Subcutaneous abdominal adipose tissue (tissue), 5 donors: ENCODE measurements around the gene HYAL3.
A peak's percentile ranks its signal among the peaks of the same experiment; 100 is the strongest.

Source experiments
- H3K27ac ChIP-seq: one replicate; pipeline ENCODE4 v1.7.0; 2013; ENCODE audit warnings: low read depth, mild to moderate bottlenecking, inconsistent platforms, low read length, moderate library complexity
- H3K27me3 ChIP-seq, 5 donors: one replicate each; pipeline ENCODE4 v1.7.0; 2013; ENCODE audit warnings: low read length in 5 of 5, inconsistent platforms in 1 of 5; ENCODE audit not compliant: control insufficient read depth in 5 of 5, insufficient read depth in 4 of 5
- H3K36me3 ChIP-seq, 5 donors: one replicate each; pipeline ENCODE4 v1.7.0; 2013; ENCODE audit warnings: low read length in 5 of 5; ENCODE audit not compliant: control insufficient read depth in 5 of 5, insufficient read depth in 5 of 5
- H3K4me1 ChIP-seq, 5 donors: one replicate each; pipeline ENCODE4 v1.7.0; 2013; ENCODE audit warnings: low read length in 5 of 5, mild to moderate bottlenecking in 3 of 5, moderate library complexity in 1 of 5; ENCODE audit not compliant: control insufficient read depth in 5 of 5, insufficient read depth in 5 of 5
- H3K4me3 ChIP-seq, 5 donors: one replicate each; pipeline ENCODE4 v1.7.0; 2013; ENCODE audit warnings: low read length in 5 of 5, low read depth in 1 of 5
- H3K9ac ChIP-seq, 5 donors: one replicate each; pipeline ENCODE4 v1.7.0; 2013; ENCODE audit warnings: low read length in 5 of 5, mild to moderate bottlenecking in 4 of 5, moderate library complexity in 3 of 5
- H3K9me3 ChIP-seq, 5 donors: one replicate each; pipeline ENCODE4 v1.7.0; 2013; ENCODE audit warnings: low read length in 5 of 5; ENCODE audit not compliant: control insufficient read depth in 5 of 5
- donor health status: healthy.
- donor health status: healthy.
- donor health status: healthy.
- donor health status: healthy.
- donor health status: healthy.

HYAL3 gene

GRCh38 chr3:50327943-50328691 lies 28.9 kb upstream of the HYAL3 start, which contains the start of gene TUSC2:
TUSC2 (minus strand) TSS chr3:50328223; CDS start chr3:50328099, 124 bp downstream.
- peaks cover 10 to 50% (median 42%) of the 10 kb centered on the region in 5 donors for H3K4me1 ChIP-seq

GRCh38 chr3:50327129-50327528 lies 27.9 kb upstream of the HYAL3 start:
- Histone ChIP-seq H3K27ac (peak overlapping the region; percentile 77), H3K36me3 (peaks cover 4 to 44% (median 41%) of the 10 kb centered on the region in 5 donors), H3K4me1 (peaks cover 8 to 56% (median 49%) of the 10 kb centered on the region in 5 donors), H3K9ac (peak overlapping the region; percentile 84 to 96 (median 92)), H3K4me3 (peak overlapping the region; percentile 81 to 89 (median 88)), H3K9me3 (no peaks in the 10 kb centered on the region), H3K27me3 (no peaks in the 10 kb centered on the region)

More at GRCh38 chr3:50327943-50328691, 28.9 kb upstream of the HYAL3 start, which contains the start of gene TUSC2:
- peak within 1 kb of the TSS; percentile 84 to 96 (median 92) for H3K9ac ChIP-seq
- H3K36me3 ChIP-seq, result peaks cover 4 to 47% (median 43%) of the 10 kb centered on the region in 5 donors
- peak within 1 kb of the TSS; percentile 77 for H3K27ac ChIP-seq
- no peaks in the 10 kb centered on the region for H3K9me3 ChIP-seq
- no peaks in the 10 kb centered on the region for H3K27me3 ChIP-seq
- peak within 1 kb of the TSS; percentile 81 to 89 (median 88) for H3K4me3 ChIP-seq

- Histone ChIP-seq H3K9me3 (no peaks in the 10 kb centered on the region), H3K36me3 (peaks cover 4 to 34% (median 32%) of the 10 kb centered on the region in 5 donors), H3K27ac (no peak overlapping the region), H3K9ac (no peak overlapping the region), H3K4me3 (no peak overlapping the region), H3K27me3 (no peaks in the 10 kb centered on the region), H3K4me1 (peaks cover 8 to 59% (median 54%) of the 10 kb centered on the region in 5 donors)
Measured at GRCh38 chr3:50326182-50326541, 27.0 kb upstream of the HYAL3 start.

DNA sequence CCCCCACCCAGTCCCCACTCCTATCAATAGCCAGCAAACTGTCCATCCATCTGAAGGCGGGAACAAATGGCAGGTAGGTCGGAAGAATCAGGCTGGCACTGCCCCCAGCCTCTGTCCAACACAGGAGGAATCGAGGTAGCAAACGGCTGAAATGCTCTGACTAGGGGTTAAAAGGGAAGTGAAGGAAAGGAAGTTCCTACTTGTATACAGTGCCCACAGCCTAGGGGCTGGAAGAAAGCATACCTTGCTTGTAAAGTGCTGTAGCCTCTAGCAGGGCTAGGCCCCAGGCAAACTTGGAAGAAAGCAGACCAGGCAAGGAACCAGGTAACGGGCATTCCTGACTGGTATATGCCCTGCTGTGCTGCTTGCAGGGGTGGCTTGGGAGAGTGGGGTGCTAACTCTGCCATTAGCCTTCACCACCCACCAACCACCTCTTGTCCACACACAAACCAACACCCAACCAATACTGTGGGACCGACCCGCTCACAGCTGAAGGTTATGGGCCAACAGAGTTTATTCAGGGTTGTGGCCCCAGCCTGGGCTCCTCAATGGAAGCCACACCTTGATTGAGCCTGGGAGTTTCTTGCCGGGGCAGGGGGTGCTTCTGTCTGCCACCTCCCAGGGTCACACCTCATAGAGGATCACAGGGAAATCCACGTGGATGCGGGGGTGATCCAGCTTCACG lies 26.4 kb upstream of the HYAL3 start:
- Histone ChIP-seq H3K4me1 (peaks cover 8 to 62% (median 57%) of the 10 kb centered on the region in 5 donors), H3K27me3 (no peaks in the 10 kb centered on the region), H3K36me3 (peaks cover 0 to 29% (median 27%) of the 10 kb centered on the region in 5 donors), H3K27ac (peak overlapping the region; percentile 86), H3K9ac (peak overlapping the region in 1 of 5 donors; percentile 13), H3K4me3 (no peak overlapping the region), H3K9me3 (no peaks in the 10 kb centered on the region)

DNA sequence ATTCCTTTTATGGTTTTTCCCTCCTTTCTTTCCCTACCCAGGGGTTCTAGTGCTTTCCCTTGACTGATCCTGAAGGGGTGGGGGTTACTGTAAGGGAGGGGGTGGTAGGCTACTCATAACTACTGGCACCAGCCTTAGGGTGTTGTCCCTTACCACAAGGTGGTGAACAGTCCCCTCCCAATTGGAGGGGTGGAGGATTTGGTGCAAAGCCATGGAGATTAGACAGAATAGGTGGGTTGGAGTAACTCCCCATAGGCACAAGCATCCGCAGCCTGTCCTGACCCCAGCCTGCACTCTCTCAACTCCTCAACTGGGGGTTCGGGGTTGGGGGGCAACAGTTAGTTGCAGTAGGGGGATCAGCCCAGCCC lies 25.9 kb upstream of the HYAL3 start:
- Histone ChIP-seq H3K9ac (no peak overlapping the region), H3K9me3 (no peaks in the 10 kb centered on the region), H3K36me3 (peaks cover 0 to 23% (median 21%) of the 10 kb centered on the region in 5 donors), H3K27me3 (no peaks in the 10 kb centered on the region), H3K4me1 (peaks cover 11 to 67% (median 62%) of the 10 kb centered on the region in 5 donors), H3K27ac (peak overlapping the region; percentile 86), H3K4me3 (no peak overlapping the region)

- H3K4me3 ChIP-seq, result peak overlapping the region in 1 of 5 donors; percentile 4
- H3K27me3 ChIP-seq, result no peaks in the 10 kb centered on the region
- peaks cover 16 to 73% (median 68%) of the 10 kb centered on the region in 5 donors for H3K4me1 ChIP-seq
- peaks cover 0 to 23% (median 19%) of the 10 kb centered on the region in 5 donors for H3K36me3 ChIP-seq
- H3K9me3 ChIP-seq, result no peaks in the 10 kb centered on the region
- H3K27ac ChIP-seq, result peak overlapping the region; percentile 86
- peak overlapping the region in 2 of 5 donors; percentile 11 to 32 for H3K9ac ChIP-seq
Measured at GRCh38 chr3:50324351-50325112, 25.3 kb upstream of the HYAL3 start.

DNA sequence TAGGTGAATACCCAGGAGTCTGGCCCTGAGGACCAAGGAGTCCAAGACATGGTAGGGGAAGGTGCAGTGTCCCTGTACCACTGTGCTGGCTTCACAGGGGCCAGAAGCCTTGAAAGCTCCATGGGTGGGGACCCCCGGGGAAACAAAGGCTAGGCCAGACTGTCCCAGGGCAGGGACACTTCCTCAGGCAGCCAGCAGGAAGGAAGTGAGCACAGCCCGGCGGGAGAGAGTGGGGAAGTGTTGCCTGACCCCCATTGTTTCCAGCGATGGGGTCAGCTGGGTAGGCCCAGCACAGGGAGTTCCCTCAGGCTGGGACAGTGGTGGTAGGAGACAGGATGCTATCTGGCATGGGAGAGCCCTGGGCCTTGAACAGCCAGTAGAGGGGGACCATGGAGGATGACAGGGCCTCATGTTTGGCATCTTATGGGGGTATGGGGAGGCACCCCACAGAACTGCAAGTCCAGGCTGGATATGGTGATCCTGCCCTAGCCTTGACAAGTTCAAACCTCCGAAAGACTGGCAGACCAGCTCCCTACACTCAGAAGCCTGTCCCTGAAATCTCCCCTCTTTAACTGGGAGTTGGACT lies 24.5 kb upstream of the HYAL3 start:
- Histone ChIP-seq H3K4me1 (peaks cover 24 to 79% (median 75%) of the 10 kb centered on the region in 5 donors), H3K9me3 (no peaks in the 10 kb centered on the region), H3K27ac (peak overlapping the region; percentile 86), H3K4me3 (peak overlapping the region in 4 of 5 donors; percentile 16 to 95 (median 58)), H3K9ac (peak overlapping the region in 2 of 5 donors; percentile 11 to 32), H3K36me3 (peaks cover 0 to 27% (median 22%) of the 10 kb centered on the region in 5 donors), H3K27me3 (no peaks in the 10 kb centered on the region)

DNA sequence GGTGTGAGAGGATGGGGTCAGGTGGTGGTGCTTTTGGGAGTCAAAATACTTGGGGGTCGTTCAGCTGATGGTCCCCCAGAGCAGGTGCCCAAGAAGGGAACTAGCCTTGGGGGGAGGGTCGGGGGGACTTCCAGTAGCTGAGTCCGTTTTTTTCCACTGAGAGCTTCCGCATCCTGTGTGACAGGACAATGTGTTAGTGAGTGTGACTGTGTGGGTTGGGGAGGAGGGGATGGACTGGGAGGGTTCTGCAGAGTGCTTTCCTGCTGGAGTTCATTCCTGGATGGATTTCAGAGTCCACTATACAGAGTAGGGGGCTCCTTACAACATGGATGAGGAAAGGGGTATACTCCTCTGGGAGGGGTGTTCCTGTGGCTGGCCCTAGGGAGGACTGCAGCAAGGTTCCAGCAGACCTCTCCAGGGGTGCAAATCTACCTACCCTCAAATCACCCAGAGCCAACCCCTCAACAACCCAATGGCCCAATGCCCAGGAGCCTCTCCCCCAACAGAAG lies 23.9 kb upstream of the HYAL3 start:
- Histone ChIP-seq H3K27me3 (no peaks in the 10 kb centered on the region), H3K4me1 (peaks cover 27 to 79% (median 75%) of the 10 kb centered on the region in 5 donors), H3K4me3 (peak overlapping the region in 4 of 5 donors; percentile 16 to 95 (median 80)), H3K9ac (peak overlapping the region in 2 of 5 donors; percentile 76 to 95), H3K9me3 (no peaks in the 10 kb centered on the region), H3K36me3 (peaks cover 0 to 33% (median 28%) of the 10 kb centered on the region in 5 donors), H3K27ac (peak overlapping the region; percentile 86)
